SK-N-MC (cell line): ENCODE results near the gene SLC24A4.

Experiments used
- EZH2 ChIP-seq: fragments of 200-600 bp; sonication (generic); IDR thresholded peaks from one replicate; pipeline ENCODE4 v1.6.1; 2017; ENCODE audit warnings: antibody characterized with exemption
- FOXP2 ChIP-seq: optimal IDR thresholded peaks from 2 replicates; pipeline ENCODE3; 2011; ENCODE audit warnings: mild to moderate bottlenecking, moderate library complexity; ENCODE audit not compliant: insufficient read depth; ENCODE audit errors: extremely low read length, control extremely low read depth
- POLR2AphosphoS5 ChIP-seq: IDR thresholded peaks from 2 replicates; pipeline ENCODE4 v1.6.1; 2012; ENCODE audit warnings: mild to moderate bottlenecking, low read depth, low read length, borderline replicate concordance

DNA sequence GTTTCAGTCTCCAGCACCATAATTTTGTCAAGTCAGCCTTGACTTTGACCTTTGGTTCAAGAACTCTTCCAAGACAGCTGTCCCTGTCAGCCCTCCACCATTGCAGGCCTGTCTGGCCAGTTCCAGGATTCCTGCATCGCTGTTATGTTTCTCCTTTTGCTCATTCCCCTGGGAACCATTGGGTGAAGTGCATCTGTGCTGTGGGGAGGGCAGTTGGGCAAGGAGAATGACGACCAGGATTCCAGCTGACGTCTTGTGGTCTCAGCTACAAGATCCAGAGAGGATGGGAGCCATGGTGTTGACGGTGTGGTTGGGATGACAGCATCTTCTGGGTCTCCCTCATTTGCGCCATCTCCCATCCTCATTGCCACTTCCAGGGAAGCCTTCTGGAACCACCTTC, 45.9 kb upstream of the SLC24A4 start:
- TF ChIP-seq EZH2: no peak
- TF ChIP-seq POLR2AphosphoS5: no peak
- TF ChIP-seq FOXP2: no peak
